WTC11 (cell line): ENCODE measurements around the gene LEAP2. TPM values are rescaled to one million over a fixed set of nuclear protein-coding genes. Genes with fewer than 3 reads are reported as not detected.

ENCODE experiments used
- ATAC-seq: fragments of 200-7000 bp; cut with Tn5 transposase; 2 replicates; pipeline ENCODE4 v1.10.0; 2021; ENCODE audit warnings: mild to moderate bottlenecking, moderate library complexity
- CTCF ChIA-PET: fragments of 300-600 bp; sonication (Branson Sonifier 250); formaldehyde crosslinking; loops from one replicate; lab custom pipeline; 2021; ENCODE audit warnings: antibody characterized with exemption; lab: Charles Lee
- POLR2A ChIA-PET: fragments of 350-600 bp; sonication (Branson Sonifier 250); formaldehyde crosslinking; loops from one replicate; lab custom pipeline; 2021; ENCODE audit warnings: antibody characterized with exemption; lab: Charles Lee
- DNase-seq: peaks from one replicate; pipeline ENCODE4 v3.0.0; 2021; ENCODE audit warnings: low spot score
- H3K27ac Mint-ChIP-seq: 2 replicates; pipeline ENCODE4 v1.8.0; 2021; ENCODE audit warnings: mixed read lengths
- H3K27me3 Mint-ChIP-seq: 2 replicates; pipeline ENCODE4 v1.8.0; 2021; ENCODE audit warnings: low read depth, mild to moderate bottlenecking, moderate library complexity, mixed read lengths
- H3K36me3 Mint-ChIP-seq: 2 replicates; pipeline ENCODE4 v1.8.0; 2021; ENCODE audit warnings: mixed read lengths
- H3K4me1 Mint-ChIP-seq: 2 replicates; pipeline ENCODE4 v1.8.0; 2022; ENCODE audit warnings: mixed read lengths
- H3K4me3 Mint-ChIP-seq: 2 replicates; pipeline ENCODE4 v1.8.0; 2021; ENCODE audit warnings: mild to moderate bottlenecking, moderate library complexity, mixed read lengths
- H3K9me3 Mint-ChIP-seq: 2 replicates; pipeline ENCODE4 v1.8.0; 2021; ENCODE audit warnings: mixed read lengths
- CBFB ChIP-seq: sonication (generic); formaldehyde crosslinking; IDR thresholded peaks from 2 replicates; pipeline ENCODE4 v1.8.1; 2022; ENCODE audit warnings: mild to moderate bottlenecking, low read depth, missing genetic modification reagents
- CREM ChIP-seq: sonication (generic); formaldehyde crosslinking; IDR thresholded peaks from 2 replicates; pipeline ENCODE4 v1.8.1; 2022; ENCODE audit warnings: mild to moderate bottlenecking, missing genetic modification reagents, moderate library complexity
- CTCF ChIP-seq: fragments of 200-600 bp; IDR thresholded peaks from 2 replicates; pipeline ENCODE4 v1.8.0; 2022; ENCODE audit warnings: antibody characterized with exemption
- EMX1 ChIP-seq: fragments of 250-450 bp; sonication (Bioruptor Pico); IDR thresholded peaks from 2 replicates; pipeline ENCODE4 v1.8.0; 2021; ENCODE audit warnings: mild to moderate bottlenecking
- ETV6 ChIP-seq: sonication (generic); formaldehyde crosslinking; IDR thresholded peaks from 2 replicates; pipeline ENCODE4 v1.8.1; 2022; ENCODE audit warnings: mild to moderate bottlenecking, missing genetic modification reagents
- GABPB1 ChIP-seq: sonication (generic); formaldehyde crosslinking; IDR thresholded peaks from 2 replicates; pipeline ENCODE4 v1.8.1; 2023; ENCODE audit warnings: mild to moderate bottlenecking, missing genetic modification reagents
- GRHL2 ChIP-seq: fragments of 250-450 bp; sonication (Bioruptor Pico); IDR thresholded peaks from 2 replicates; pipeline ENCODE4 v1.8.0; 2022; ENCODE audit warnings: mild to moderate bottlenecking, moderate library complexity; ENCODE audit not compliant: insufficient replicate concordance, severe bottlenecking
- HMGXB4 ChIP-seq: sonication (generic); formaldehyde crosslinking; IDR thresholded peaks from 2 replicates; pipeline ENCODE4 v1.8.1; 2023; ENCODE audit warnings: mild to moderate bottlenecking, moderate library complexity, missing genetic modification reagents
- IRF2 ChIP-seq: sonication (generic); formaldehyde crosslinking; IDR thresholded peaks from 2 replicates; pipeline ENCODE4 v1.8.0; 2022; ENCODE audit warnings: low read depth, missing genetic modification reagents, borderline replicate concordance
- KAT7 ChIP-seq: sonication (generic); formaldehyde crosslinking; IDR thresholded peaks from 2 replicates; pipeline ENCODE4 v1.8.1; 2023; ENCODE audit warnings: missing genetic modification reagents, mild to moderate bottlenecking, borderline replicate concordance
- TEAD1 ChIP-seq: sonication (generic); formaldehyde crosslinking; IDR thresholded peaks from 2 replicates; pipeline ENCODE4 v1.8.0; 2022; ENCODE audit warnings: mild to moderate bottlenecking, missing genetic modification reagents
- USF2 ChIP-seq: sonication (generic); formaldehyde crosslinking; IDR thresholded peaks from 2 replicates; pipeline ENCODE4 v1.8.1; 2023; ENCODE audit warnings: mild to moderate bottlenecking, missing genetic modification reagents, moderate library complexity
- ZNF138 ChIP-seq: sonication (generic); formaldehyde crosslinking; conservative IDR thresholded peaks from 2 replicates; pipeline ENCODE4 v1.8.1; 2022; ENCODE audit warnings: mild to moderate bottlenecking, moderate library complexity, missing genetic modification reagents
- ZNF423 ChIP-seq: fragments of 250-450 bp; sonication (Bioruptor Pico); IDR thresholded peaks from 2 replicates; pipeline ENCODE4 v2.1.2; 2022; ENCODE audit warnings: mild to moderate bottlenecking, moderate library complexity
- ZNF671 ChIP-seq: fragments of 250-450 bp; sonication (Bioruptor Pico); IDR thresholded peaks from 2 replicates; pipeline ENCODE4 v1.8.0; 2021; ENCODE audit warnings: mild to moderate bottlenecking
- total RNA-seq: library from RNA; stranded (reverse); gene quantifications from 3 replicates; pipeline ENCODE4 v1.2.3, GENCODE V29; 2021

Gene LEAP2
- total RNA-seq, 1 experiment from 2014 or later = 2.0 TPM

GRCh38 chr5:132866342-132867045 lies 7.0 kb upstream of the LEAP2 start, which contains the start of the genes GDF9 and UQCRQ (continued):
- TF ChIP-seq IRF2 = no peak
- TF ChIP-seq HMGXB4 = no peak
- peak; percentile 96 for TF ChIP-seq CREM (CRISPR knock-in tag)

GRCh38 chr5:132867046-132867451 lies 6.4 kb upstream of the LEAP2 start:
- TF ChIP-seq GABPB1 (CRISPR knock-in tag) = no peak
- no peak for TF ChIP-seq KAT7
- TF ChIP-seq ZNF423 (CRISPR knock-in tag) = no peak
- TF ChIP-seq ETV6 (CRISPR knock-in tag) = no peak
- TF ChIP-seq USF2 (CRISPR knock-in tag) = no peak
- no peak for TF ChIP-seq HMGXB4
- peak overlapping the region; percentile 100 for H3K4me3 Mint-ChIP-seq
- H3K27ac Mint-ChIP-seq = peak overlapping the region; percentile 100
- POLR2A ChIA-PET = interaction anchor here (1.4 to 2.7 kb wide), 4 partner anchors 36 to 120 kb away, joined by 4 to 13 read pairs (median 6); partner anchors contain the start of genes AFF4 and CCNI2
- H3K27me3 Mint-ChIP-seq = peaks cover 3% of the 10 kb centered on the region; the same call in 1 of the 2 replicates
- ATAC-seq (no peak), DNase-seq (no peak)
- CTCF ChIA-PET = interaction anchor here (1.3 to 2.9 kb wide), 6 partner anchors 12 to 120 kb away, joined by 3 to 24 read pairs (median 8); partner anchors contain the start of gene CCNI2
- peaks cover 24% of the 10 kb centered on the region for H3K36me3 Mint-ChIP-seq
- H3K4me1 Mint-ChIP-seq = peaks cover 22% of the 10 kb centered on the region
- H3K9me3 Mint-ChIP-seq = no peaks in the 10 kb centered on the region

GRCh38 chr5:132868754-132869153 lies 4.7 kb upstream of the LEAP2 start:
- ATAC-seq (no peak), DNase-seq (no peak)
- H3K27me3 Mint-ChIP-seq = peaks cover 3% of the 10 kb centered on the region; the same call in 1 of the 2 replicates
- H3K4me1 Mint-ChIP-seq = peaks cover 22% of the 10 kb centered on the region
- H3K4me3 Mint-ChIP-seq = peak overlapping the region; percentile 100; the same call in 1 of the 2 replicates
- no peak overlapping the region for H3K27ac Mint-ChIP-seq
- TF ChIP-seq KAT7 (no peak), EMX1 (CRISPR knock-in tag) (no peak), TEAD1 (CRISPR knock-in tag) (no peak), ZNF671 (CRISPR knock-in tag) (no peak), CBFB (no peak), ZNF138 (CRISPR knock-in tag) (no peak), GRHL2 (no peak), CTCF (no peak)
- POLR2A ChIA-PET = interaction anchor here (0.7 kb wide), 1 partner anchor 453 kb away, joined by 9 read pairs; no protein-coding TSS in a partner anchor
- H3K9me3 Mint-ChIP-seq = no peaks in the 10 kb centered on the region
- H3K36me3 Mint-ChIP-seq = peaks cover 27% of the 10 kb centered on the region
- CTCF ChIA-PET = interaction anchor here (0.7 to 1.2 kb wide), 3 partner anchors 38 to 404 kb away, joined by 3 to 4 read pairs (median 4); partner anchors contain the start of gene SHROOM1
